GM19193 (cell line): ENCODE data around the gene TMEM38A.

Experiments
- POLR2A ChIP-seq: IDR thresholded peaks from 4 replicates; pipeline ENCODE4 v1.6.1; 2011; ENCODE audit not compliant: insufficient read depth, insufficient read length; ENCODE audit errors: extremely low read depth

Gene TMEM38A

DNA sequence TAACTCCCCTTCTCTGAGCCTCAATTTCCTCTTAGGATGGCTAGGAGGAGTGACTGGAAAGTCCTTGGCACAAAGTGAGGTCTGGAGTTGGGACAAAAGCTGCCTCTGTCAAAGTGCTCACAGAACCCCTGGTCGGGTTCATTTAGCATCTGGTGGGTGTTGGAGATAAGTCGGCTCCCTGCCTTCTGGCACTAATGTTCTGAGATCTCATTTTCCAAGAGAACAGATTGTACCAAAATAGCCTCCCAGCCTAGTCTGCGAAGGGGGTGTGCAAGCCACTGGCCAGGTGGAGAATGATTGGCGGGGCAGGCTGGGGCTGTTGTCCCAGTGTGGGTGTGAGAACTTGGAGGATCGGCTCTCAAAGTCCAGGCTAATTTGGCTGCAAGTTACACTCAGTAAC, 38.0 kb downstream of the TMEM38A start:
- TF ChIP-seq POLR2A, result no peak

DNA sequence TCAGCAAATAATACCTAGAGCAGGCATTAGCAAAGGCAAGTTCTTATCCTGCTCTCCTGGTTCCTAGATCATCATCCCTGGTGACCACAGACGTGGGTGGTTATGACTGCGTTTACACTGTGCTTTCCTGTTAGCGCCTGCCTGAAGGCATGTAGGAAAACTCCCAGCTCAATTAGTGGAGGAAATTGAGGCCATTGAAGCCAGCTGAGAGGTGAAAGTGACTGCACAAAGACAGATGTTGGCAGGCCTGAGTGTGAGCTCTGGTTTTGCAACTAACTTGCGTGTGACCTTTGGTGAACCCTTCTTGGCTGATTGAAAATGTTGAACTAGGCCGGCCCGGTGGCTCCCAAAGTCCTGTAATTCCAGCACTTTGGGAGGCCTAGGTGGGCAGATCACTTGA, 41.2 kb downstream of the TMEM38A start:
- TF ChIP-seq POLR2A, result no peak

DNA sequence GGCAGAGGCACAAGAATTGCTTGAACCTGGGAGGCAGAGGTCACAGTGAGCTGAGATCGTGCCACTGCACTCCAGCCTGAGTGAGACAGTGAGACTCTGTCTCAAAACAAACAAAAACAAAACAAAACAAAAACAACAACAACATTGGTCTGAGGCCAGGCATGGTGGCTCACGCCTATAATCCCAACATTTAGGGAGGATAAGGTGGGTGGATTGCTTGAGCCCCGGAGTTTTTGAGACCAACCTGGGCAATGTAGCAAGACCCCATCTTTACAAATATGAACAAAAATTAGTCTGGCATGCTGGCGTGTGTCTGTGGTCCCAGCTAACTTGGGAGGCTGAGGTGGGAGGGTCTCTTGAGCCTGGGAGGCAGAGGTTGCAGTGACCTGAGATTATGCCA, 42.7 kb downstream of the TMEM38A start:
- no peak for TF ChIP-seq POLR2A

DNA sequence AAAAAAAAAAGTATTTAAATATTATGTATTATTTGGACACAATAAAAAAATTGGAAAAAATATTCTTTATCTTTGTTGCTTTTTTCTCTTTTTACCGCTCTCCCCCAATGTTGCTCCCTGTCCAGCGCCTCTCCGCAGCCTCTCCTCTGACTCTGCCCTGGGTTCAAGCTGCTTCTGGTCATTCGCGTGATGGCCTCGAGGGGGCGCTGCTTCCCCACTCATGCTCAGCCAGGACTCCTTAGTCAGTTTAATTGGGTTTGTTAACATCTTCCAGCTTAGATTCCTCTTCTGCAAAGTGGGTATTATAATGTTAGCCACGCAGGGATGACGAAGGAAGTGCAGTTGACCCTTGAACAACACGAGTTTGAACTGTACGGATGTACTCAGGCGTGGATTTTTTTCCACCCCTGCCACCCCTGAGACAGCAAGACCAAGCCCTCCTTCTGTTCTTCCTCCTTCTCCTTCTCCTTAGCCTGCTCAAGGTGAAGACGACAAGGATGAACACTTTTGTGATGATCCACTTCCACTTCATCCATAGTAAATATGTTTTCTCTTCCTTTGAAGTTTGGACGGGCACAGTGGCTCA, 53.9 kb downstream of the TMEM38A start:
- no peak for TF ChIP-seq POLR2A

DNA sequence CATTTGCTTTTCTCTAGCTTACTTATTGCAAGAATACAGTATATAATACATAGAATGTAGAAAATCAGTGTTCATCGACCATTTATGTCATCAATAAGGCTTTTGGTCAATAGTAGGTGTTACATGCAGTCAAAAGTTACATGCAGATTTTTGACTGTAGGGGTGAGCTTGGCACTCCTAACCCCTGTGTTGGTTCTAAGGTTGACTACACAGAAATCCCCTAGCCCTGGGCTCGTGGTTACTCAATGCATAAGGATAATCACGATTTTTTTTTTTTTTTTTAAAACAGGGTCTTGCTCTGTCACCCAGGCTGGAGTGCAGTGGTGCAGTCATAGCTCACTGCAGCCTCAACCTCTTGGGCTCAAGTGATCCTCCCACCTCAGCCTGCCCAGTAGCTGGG, 54.7 kb downstream of the TMEM38A start:
- no peak for TF ChIP-seq POLR2A

DNA sequence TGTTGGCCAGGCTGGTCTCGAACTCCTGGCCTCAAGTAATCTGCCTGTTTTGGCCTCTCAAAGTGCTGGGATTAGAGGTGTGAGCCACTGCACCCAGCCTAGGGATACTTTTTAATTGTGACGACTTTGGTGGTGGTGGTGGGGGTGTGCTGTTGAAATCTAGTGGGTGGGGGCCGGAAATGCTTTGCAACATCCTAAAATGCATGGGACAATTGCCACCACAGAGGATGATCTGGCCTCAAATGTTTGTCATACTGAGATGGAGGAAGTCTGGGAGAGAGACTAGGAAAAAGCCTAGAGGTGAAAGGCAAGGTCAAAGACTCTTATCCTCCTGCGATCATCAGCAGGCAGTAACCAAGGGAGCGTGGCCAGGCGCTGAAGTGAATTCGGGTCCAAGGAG, 60.1 kb downstream of the TMEM38A start:
- TF ChIP-seq POLR2A, result no peak

DNA sequence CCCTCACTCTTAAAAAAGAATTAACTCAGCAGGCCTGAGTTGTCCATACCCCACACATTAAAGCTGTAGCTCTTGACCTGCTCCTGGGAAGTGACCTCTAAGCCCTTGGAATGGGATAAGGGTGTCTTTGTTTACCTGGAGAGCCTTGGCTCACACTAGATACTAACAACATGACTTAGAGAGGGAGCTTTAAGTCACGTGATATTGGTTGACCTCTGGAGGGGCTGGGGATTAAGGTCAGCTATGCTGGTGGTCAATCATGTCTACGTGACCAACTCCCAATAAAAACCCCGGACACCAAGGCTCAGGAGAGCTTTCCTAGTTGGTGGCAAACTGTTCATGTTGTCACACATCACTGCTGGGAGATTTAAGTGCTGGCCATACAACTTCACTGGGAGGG, 61.7 kb downstream of the TMEM38A start:
- TF ChIP-seq POLR2A, result no peak

DNA sequence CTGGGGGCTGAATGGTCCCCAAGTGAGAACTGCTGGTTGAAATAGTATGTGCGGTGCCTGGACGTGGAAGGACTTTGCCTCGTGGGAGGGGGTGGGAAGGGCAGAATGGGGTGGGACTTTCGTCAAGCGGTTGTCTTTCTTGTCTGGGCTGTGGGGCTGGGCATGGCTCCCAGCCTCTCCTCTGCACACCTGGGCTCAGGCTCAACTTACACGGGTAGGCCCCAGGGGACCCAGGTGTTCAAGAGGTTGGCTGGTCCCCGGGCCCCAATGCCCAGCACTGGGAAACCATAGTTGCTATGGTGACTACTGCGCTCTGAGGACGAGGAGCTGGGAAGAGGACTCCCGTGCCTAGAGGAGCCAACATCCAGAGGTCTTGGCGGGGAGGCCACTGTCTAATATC, 66.0 kb downstream of the TMEM38A start:
- no peak for TF ChIP-seq POLR2A

DNA sequence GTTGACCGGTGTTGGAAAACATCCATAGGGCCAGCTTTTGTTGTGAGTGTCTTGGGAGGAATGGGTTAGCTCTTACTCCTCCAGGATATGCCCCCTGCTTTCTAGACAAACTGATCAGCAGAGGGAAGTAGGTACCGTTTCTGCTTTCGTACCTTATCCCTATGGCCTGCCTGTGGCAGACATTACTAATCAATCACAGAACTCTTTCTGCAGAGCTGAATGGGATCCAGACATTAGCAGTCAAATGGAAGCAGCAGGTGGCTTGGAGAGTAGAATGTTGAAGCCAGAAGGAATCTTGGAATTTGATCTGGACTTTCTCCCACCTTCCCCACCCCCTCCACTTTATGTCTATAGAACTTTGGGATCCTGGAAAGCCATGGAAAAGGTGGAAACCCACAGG, 75.8 kb downstream of the TMEM38A start:
- TF ChIP-seq POLR2A, result no peak

DNA sequence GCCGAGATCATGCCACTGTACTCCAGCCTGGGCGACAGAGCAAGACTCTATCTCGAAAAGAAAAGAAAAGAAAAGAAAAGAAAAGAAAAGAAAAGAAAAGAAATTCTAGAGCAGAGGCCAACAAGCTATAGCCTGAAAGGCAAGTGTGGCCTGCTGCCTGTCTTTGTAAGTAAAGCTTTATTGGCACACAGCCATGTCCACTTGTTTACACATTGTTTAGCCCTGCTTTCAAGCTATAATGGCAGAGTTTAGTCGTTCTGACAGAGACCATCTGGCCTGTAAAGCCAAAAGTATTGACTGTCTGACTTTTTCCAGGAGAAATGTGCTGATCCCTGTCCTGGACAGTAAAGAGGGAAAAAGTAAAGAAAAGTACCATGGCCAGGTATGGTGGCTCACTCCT, 77.0 kb downstream of the TMEM38A start:
- no peak for TF ChIP-seq POLR2A

DNA sequence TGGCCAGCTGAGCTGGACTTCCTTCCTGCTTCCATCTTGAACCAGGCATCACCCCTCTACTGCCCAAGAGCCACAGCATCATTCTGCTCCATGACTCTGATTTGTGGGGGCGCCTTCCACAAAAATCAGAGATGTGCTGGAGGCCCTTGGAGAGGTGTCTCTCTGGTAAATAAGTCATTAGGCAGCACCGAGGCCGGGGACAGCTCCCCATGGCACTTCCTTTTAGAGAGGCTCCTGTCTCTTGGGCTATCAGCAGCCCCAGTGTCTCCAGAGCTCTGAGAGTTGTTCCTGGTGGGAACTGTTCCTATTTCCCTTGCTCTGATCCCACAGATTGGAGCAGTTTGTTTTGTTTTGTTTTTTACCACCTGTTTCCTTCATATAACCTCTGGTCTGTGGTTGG, 78.6 kb downstream of the TMEM38A start:
- no peak for TF ChIP-seq POLR2A
